ENCODE results near the gene PPP4R3B.
"Not testable (repeated sequence)": the region's sequence is repeated elsewhere in the genome, so short reads cannot be mapped to it uniquely, and the experiment has no call there.

Gene PPP4R3B

DNA sequence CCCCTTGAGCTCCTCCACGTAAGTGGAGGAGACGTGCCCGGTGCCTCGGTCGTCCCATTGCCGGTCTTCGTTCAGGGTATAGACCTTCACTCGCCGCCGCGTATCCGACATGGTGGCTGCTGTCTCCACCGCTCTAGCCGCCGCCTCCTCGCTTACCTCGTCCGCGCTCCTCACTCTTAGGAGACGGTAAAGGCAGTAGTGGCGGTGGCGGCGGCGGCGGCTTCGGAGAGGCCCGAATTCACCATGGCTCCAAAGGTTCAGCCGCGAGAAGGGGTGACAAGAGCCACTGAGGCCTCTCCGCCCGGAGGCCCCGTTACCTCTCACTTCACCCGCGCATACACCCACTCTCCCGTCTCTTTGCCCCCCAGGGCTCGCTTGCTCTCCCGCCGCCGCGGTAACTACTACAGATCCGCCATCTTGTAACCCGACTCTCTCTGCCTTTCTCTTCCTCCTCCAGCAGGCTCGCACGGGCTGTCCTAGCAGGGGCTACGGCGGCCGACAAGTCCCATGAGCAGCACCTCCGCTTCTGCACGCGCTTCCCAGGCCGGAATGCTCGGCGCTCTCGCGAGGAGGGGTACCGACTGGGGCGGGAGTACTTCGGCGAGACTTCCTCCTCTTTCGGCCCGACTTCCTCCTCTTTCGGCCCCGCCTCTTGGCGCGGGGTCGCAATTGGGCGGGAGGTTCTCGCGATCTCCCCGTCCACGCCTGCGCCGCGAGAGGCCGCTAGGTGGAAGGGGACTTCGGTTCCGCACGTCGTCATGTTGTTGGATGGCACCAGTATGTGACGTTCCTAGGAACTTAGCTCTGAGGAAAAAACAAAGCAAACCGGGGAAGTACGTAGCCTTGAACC, at the start of gene PPP4R3B:
Gene PPP4R3B (minus strand): TSS at position 448 of the 850 bp plus-strand sequence. CDS start 337 bp downstream, at position 111.
- peak; percentile 98 to 99 for DNase-seq (ENCODE audit: low read depth in 2 of 2)

GRCh38 chr2:55653255-55653654, 35.8 kb upstream of the PPP4R3B start:
- no peak for DNase-seq (ENCODE audit: low read depth in 2 of 2)

GRCh38 chr2:55649211-55649610, 31.8 kb upstream of the PPP4R3B start:
- no peak for DNase-seq (ENCODE audit: low read depth in 2 of 2)

- no peak for DNase-seq (ENCODE audit: low read depth in 2 of 2)
These were observed 19.4 kb upstream of the PPP4R3B start for GRCh38 chr2:55636831-55637230.

DNA sequence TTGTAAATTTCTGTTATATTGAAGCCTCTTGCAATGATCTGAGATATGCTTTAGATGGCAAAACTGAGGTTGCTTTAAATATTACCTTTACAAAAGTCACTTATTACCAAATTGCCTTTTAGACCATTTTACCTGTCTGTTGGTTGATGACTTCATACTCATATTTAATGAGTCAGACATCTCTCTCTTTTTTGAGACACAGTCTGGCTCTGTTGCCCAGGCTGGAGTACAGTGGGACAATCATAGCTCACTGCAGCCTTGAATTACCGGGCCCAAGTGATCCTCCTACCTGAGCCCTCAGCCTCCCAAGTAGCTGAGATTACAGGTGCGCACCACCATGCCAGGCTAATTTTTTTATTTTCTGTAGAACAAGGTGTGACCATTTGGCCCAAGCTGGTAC, 11.5 kb upstream of the PPP4R3B start:
- DNase-seq (ENCODE audit: low read depth in 2 of 2) = no peak

- DNase-seq (ENCODE audit: low read depth in 2 of 2) = no peak
These were observed 10.5 kb upstream of the PPP4R3B start for GRCh38 chr2:55627915-55628314.

DNA sequence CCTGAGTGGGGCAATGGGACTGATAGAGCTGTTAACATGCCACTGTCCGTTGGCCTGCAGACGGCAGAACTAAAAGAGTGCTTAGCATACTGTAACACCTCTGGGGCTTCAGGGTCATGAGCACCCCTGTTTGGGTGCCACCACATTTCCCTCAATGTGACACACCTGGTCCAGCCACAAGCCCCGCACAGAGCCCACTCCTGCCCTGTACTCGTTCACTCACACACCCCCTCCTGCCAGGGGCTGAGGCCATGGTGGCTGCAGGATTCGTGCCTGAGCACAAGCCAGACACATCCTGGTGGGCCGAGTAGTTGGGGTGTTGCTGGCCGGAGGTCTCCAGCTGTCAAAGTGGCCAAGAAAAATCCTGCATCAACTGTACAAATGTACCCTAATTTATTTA, 4.4 kb upstream of the PPP4R3B start:
- DNase-seq (ENCODE audit: low read depth in 2 of 2) = no peak

- no peak for DNase-seq (ENCODE audit: low read depth in 2 of 2)
These were observed 2.8 kb upstream of the PPP4R3B start for GRCh38 chr2:55620123-55620779.

DNA sequence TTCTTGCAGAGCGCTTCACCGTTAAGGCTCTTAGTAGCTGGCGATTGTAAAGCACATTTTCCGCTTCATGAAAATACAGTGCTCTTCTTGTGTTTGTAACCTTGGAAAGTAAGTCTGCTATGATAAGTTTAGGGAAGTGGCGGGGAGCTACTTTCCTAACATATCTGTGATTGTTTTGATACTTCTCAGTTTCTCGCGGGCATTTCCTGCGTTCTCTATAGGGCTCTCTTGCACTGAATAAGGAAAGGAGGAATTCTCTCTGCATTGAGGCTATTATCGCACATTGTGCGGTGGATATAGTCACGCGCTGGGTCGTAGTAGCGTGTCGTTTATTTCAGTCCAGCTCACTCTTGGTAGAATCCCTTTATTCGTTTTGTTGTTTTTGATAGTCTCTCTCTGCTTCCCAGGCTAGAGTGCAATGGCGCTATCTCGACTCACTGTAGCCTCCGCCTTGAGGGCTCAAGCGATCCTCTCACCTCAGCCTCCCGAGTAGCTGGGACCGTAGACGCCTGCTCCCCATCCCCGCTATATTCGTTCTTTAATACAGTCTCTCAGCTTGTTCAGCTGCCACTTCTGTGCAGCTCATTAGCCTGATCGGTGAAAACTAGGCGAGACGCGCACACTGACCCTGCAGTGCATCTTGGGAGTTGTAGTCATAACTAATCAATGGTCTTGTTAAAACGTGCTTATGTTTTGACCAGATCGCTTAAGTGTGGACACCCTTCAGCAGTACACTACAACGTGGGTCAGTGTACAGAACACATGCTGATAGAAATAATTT, 1.0 kb upstream of the PPP4R3B start:
- peak in 1 of 2 donors; percentile 12 for DNase-seq (ENCODE audit: low read depth in 2 of 2)

GRCh38 chr2:55618025-55618274, 528 bp upstream of the PPP4R3B start:
- no peak for DNase-seq (ENCODE audit: low read depth in 2 of 2)

DNA sequence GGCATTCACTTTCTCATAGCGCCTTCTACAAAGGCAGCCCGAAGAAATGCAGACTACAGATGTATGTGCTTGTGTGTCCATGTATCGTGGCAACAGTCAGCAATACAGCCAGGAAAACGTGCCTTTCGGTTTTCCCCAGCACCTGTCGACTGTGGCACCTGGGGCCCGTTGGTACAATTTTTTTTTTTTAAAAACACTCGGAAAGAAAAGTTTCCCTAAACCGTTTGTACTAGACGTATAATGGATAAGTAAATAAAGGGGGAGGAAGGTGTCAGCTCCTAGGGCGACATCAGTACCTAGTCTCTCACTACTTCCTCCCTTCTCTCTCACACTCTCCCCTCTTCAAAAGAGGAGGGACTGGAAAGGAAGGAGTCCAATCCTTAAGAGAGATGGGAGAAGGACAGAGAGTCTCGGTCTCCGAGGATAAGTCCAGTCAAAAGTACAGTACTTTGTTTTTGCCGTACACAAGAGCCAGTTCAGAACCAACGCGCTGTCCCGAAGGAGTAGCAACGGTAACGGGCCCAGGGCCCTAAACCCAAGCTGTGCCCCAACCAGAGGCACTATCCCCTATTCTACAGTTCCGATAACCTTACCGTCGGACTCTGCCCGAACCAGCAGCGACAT, 759 bp downstream of the PPP4R3B start:
- DNase-seq (ENCODE audit: low read depth in 2 of 2) = no peak

- no peak for DNase-seq (ENCODE audit: low read depth in 2 of 2)
These were observed 5.4 kb downstream of the PPP4R3B start for GRCh38 chr2:55611997-55612396.

- no peak for DNase-seq (ENCODE audit: low read depth in 2 of 2)
These were observed 6.3 kb downstream of the PPP4R3B start for GRCh38 chr2:55610954-55611743.

- DNase-seq (ENCODE audit: low read depth in 2 of 2) = no peak
These were observed 7.4 kb downstream of the PPP4R3B start for GRCh38 chr2:55609938-55610578.

DNA sequence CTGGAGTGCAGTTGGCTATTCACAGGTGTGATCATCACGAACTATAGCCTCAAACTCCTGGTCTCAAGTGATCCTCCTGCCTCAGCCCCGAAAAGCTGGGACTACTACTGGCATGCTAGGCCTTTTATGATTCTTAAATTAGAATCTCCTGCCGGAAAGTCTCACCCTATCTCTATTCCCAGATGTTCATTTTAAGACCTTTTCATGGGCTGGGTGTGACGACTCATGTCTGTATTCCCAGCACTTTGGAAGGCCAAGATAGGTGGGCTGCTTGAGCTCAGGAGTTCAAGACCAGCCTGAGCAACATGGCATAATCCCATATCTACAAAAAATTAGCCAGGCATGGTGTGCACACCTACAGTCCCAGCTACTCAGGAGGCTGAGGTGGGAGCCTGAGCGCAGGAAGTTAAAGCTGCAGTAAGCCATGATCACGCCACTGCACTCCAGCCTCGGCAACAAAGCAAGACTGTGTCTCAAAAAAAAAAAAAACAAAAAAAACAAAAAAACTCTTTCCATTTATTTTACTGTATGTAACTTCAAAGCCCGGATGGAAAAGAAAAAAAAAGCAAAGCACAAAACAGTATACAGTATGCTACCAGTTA, 8.1 kb downstream of the PPP4R3B start:
- DNase-seq (ENCODE audit: low read depth in 2 of 2) = no peak

DNA sequence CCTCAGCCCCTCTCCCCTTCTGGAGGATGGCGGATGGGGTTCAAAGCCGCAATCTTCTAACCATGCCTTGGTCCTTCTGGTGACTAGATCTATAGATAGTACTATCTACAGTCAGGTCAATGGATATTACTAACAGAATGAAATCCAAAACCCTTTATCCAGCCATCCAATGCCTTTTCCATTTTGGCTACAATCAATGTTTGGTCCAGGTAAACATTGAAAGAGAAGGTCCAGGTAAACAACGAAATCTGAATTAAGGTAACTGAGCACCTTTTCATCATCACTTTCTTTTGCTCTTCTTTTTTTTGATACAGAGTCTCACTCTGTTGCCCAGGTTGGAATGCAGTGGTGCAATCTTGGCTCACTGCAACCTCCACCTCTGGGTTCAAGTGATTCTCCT, 9.7 kb downstream of the PPP4R3B start:
- DNase-seq (ENCODE audit: low read depth in 2 of 2) = no peak

DNA sequence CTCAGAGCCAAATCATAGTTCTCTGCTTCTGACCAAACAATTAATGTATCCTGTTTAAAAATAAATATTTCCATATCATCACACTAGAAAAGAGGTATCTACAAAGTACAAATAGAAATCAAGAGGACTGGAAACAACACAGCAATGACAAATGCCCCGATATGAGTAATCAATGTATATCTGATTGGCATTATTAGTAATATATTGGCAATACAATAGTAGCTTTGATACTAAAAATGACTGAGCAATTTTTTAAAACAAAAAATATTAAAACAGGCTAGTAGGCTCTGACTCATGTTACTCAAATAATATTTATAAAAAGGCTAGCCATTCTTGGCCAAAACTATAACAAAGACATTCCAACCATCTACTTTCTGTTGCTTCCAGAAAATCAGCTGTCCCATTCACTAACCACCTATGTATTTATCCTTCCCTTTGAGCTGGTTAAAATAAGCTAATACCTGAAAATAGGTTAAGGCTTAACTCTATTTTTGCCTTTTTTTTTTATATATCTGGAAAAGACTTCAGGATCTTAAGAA, 13.3 kb downstream of the PPP4R3B start:
- DNase-seq (ENCODE audit: low read depth in 2 of 2) = no peak

DNA sequence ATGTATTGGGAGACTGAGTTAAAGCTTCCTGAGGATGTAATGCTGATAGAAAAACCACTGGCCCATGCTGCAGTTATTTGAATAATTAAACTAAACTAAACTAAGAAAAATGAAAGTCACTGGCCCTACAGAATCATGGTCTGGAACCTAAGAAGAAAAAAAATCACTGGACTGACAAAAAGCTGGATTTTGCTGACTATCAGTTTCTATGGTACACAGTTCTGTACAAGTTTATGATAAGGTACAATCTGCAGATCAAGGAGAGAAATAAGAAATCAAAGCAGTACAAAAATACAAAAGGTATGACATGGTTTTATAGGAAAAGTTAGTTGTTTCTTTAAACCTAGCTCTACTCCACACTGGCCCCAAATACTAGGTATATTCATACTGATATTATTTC, 15.6 kb downstream of the PPP4R3B start:
- no peak for DNase-seq (ENCODE audit: low read depth in 2 of 2)

- no peak for DNase-seq (ENCODE audit: low read depth in 2 of 2)
These were observed 19.2 kb downstream of the PPP4R3B start for GRCh38 chr2:55598056-55598795.

DNA sequence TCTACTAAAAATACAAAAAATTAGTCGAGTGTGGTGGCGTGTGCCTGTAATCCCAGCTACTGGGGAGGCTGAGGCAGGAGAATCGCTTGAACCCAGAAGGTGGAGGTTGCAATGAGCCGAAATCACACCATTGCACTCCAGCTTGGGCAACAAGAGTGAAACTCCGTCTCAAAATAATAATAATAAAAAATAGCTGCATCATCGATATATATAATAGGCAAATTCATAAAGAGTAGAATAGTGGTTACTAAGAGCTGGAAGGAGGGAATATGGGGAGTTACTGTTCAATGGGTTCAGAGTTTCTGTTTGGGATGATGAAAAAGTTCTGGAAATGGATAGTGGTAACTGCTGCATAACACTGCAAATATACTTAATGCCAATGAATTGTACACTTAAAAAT, 20.6 kb downstream of the PPP4R3B start:
- not testable (repeated sequence) for DNase-seq (ENCODE audit: low read depth in 2 of 2)
